Astrocyte (in vitro differentiated cells and primary cell): Measurements from ENCODE around the gene ABCC10. TPM values are rescaled to one million over a fixed set of nuclear protein-coding genes. Genes with fewer than 3 reads are reported as not detected.

Experiments
- DNase-seq: peaks from one replicate; pipeline ENCODE4 v3.0.0-alpha.2; 2010; ENCODE audit warnings: low read depth
- FAIRE-seq: peaks from 2 replicates; lab custom pipeline; 2011; peaks lifted over from hg19 to GRCh38; lab: Jason Lieb, UNC
- H2AFZ ChIP-seq: 2 replicates; pipeline ENCODE4 v1.6.0; 2012; ENCODE audit warnings: low read depth, low read length, inconsistent platforms
- H3K27ac ChIP-seq: 2 replicates; pipeline ENCODE4 v1.5.1; 2011; ENCODE audit warnings: low read depth, low read length, inconsistent platforms
- H3K27me3 ChIP-seq: 2 replicates; pipeline ENCODE4 v1.6.0; 2011; ENCODE audit warnings: low read length, inconsistent platforms; ENCODE audit not compliant: insufficient read depth
- H3K36me3 ChIP-seq: 2 replicates; pipeline ENCODE4 v1.5.1; 2011; ENCODE audit warnings: low read length, inconsistent platforms; ENCODE audit not compliant: insufficient read depth
- H3K4me1 ChIP-seq: 2 replicates; pipeline ENCODE4 v1.5.1; 2011; ENCODE audit warnings: low read length, inconsistent platforms; ENCODE audit not compliant: insufficient read depth
- H3K4me2 ChIP-seq: 2 replicates; pipeline ENCODE4 v1.6.0; 2012; ENCODE audit warnings: low read length, inconsistent platforms
- H3K4me3 ChIP-seq: 2 replicates; pipeline ENCODE4 v1.5.1; 2011; ENCODE audit warnings: low read depth, mild to moderate bottlenecking, low read length, inconsistent platforms; ENCODE audit not compliant: insufficient read depth
- H3K79me2 ChIP-seq: 2 replicates; pipeline ENCODE4 v1.6.0; 2012; ENCODE audit warnings: mild to moderate bottlenecking, low read length, inconsistent platforms; ENCODE audit not compliant: insufficient read depth
- H3K9ac ChIP-seq: 2 replicates; pipeline ENCODE4 v1.6.0; 2012; ENCODE audit warnings: mild to moderate bottlenecking, low read length, inconsistent platforms
- H3K9me3 ChIP-seq: 2 replicates; pipeline ENCODE4 v1.5.1; 2012; ENCODE audit warnings: low read depth, mild to moderate bottlenecking, low read length, inconsistent platforms; ENCODE audit not compliant: insufficient read depth
- H4K20me1 ChIP-seq: 2 replicates; pipeline ENCODE4 v1.6.0; 2012; ENCODE audit warnings: low read length, inconsistent platforms; ENCODE audit not compliant: insufficient read depth
- H3K27ac Mint-ChIP-seq: one replicate; pipeline ENCODE4 v1.8.0; 2021; ENCODE audit warnings: mild to moderate bottlenecking, mixed read lengths; ENCODE audit not compliant: unreplicated experiment
- H3K27me3 Mint-ChIP-seq: one replicate; pipeline ENCODE4 v1.8.0; 2021; ENCODE audit warnings: low read depth, mixed read lengths; ENCODE audit not compliant: unreplicated experiment
- H3K36me3 Mint-ChIP-seq: one replicate; pipeline ENCODE4 v1.8.0; 2021; ENCODE audit warnings: low read depth, mixed read lengths; ENCODE audit not compliant: unreplicated experiment
- H3K4me1 Mint-ChIP-seq: one replicate; pipeline ENCODE4 v1.8.0; 2021; ENCODE audit warnings: low read depth, mixed read lengths; ENCODE audit not compliant: unreplicated experiment
- H3K4me3 Mint-ChIP-seq: one replicate; pipeline ENCODE4 v1.8.0; 2021; ENCODE audit warnings: mild to moderate bottlenecking, moderate library complexity, mixed read lengths; ENCODE audit not compliant: unreplicated experiment
- H3K9me3 Mint-ChIP-seq: one replicate; pipeline ENCODE4 v1.8.0; 2021; ENCODE audit warnings: mild to moderate bottlenecking, mixed read lengths; ENCODE audit not compliant: unreplicated experiment
- EZH2 ChIP-seq: IDR thresholded peaks from 2 replicates; pipeline ENCODE4 v1.6.1; 2012; ENCODE audit warnings: mild to moderate bottlenecking, low read length, inconsistent platforms; ENCODE audit not compliant: insufficient read depth
- total RNA-seq: library from RNA; stranded (reverse); gene quantifications from 2 replicates; pipeline ENCODE4 v1.2.1, GENCODE V29; 2021
- TF ChIP-seq, protein P1 (sequence below): IDR thresholded peaks from 2 replicates; pipeline ENCODE4 v1.5.1; 2011; ENCODE audit warnings: low read depth, mild to moderate bottlenecking, inconsistent platforms, low read length, moderate library complexity; ENCODE audit not compliant: insufficient read depth

ABCC10 gene
- total RNA-seq, 1 donor from 2014 or later = 37.2 TPM

DNA sequence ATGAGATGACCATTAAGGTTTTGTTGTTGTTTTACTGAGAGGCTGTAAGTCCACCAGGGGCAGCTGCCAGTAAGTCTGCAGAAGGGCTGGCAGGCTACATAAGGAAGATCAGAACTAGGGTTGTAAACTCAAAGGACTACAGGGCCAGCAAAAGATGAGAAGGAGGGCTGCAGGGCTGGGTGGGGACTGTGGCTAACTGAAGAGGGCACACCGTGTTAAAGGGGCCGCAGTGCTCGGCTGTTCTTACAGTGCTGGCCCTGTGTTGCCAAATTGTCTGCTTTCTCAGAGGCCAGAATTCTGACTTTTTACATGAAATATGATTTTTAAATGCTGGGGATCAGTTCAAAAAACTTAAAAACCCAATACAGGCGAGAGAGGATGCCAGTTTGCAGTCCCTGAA lies 32.4 kb upstream of the ABCC10 start:
- peaks cover 3% of the 10 kb centered on the region for H3K4me1 ChIP-seq
- TF ChIP-seq, protein P1, sequence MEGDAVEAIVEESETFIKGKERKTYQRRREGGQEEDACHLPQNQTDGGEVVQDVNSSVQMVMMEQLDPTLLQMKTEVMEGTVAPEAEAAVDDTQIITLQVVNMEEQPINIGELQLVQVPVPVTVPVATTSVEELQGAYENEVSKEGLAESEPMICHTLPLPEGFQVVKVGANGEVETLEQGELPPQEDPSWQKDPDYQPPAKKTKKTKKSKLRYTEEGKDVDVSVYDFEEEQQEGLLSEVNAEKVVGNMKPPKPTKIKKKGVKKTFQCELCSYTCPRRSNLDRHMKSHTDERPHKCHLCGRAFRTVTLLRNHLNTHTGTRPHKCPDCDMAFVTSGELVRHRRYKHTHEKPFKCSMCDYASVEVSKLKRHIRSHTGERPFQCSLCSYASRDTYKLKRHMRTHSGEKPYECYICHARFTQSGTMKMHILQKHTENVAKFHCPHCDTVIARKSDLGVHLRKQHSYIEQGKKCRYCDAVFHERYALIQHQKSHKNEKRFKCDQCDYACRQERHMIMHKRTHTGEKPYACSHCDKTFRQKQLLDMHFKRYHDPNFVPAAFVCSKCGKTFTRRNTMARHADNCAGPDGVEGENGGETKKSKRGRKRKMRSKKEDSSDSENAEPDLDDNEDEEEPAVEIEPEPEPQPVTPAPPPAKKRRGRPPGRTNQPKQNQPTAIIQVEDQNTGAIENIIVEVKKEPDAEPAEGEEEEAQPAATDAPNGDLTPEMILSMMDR = no peak
- TF ChIP-seq EZH2 = no peak
- H3K27me3 ChIP-seq = peaks cover 3% of the 10 kb centered on the region
- no peak overlapping the region for H3K4me2 ChIP-seq
- H3K4me1 Mint-ChIP-seq = peaks cover 9% of the 10 kb centered on the region
- H3K9me3 ChIP-seq = no peaks in the 10 kb centered on the region
- H3K9me3 Mint-ChIP-seq = no peaks in the 10 kb centered on the region
- FAIRE-seq (no peak), DNase-seq (no peak)
- H3K27ac Mint-ChIP-seq = no peak overlapping the region
- H4K20me1 ChIP-seq = no peaks in the 10 kb centered on the region
- no peak overlapping the region for H2AFZ ChIP-seq
- peaks cover 25% of the 10 kb centered on the region for H3K27me3 Mint-ChIP-seq
- no peak overlapping the region for H3K9ac ChIP-seq
- no peaks in the 10 kb centered on the region for H3K36me3 Mint-ChIP-seq
- no peak overlapping the region for H3K4me3 ChIP-seq
- H3K4me3 Mint-ChIP-seq = no peak overlapping the region
- no peak overlapping the region for H3K27ac ChIP-seq
- H3K36me3 ChIP-seq = no peaks in the 10 kb centered on the region
- H3K79me2 ChIP-seq = no peaks in the 10 kb centered on the region

DNA sequence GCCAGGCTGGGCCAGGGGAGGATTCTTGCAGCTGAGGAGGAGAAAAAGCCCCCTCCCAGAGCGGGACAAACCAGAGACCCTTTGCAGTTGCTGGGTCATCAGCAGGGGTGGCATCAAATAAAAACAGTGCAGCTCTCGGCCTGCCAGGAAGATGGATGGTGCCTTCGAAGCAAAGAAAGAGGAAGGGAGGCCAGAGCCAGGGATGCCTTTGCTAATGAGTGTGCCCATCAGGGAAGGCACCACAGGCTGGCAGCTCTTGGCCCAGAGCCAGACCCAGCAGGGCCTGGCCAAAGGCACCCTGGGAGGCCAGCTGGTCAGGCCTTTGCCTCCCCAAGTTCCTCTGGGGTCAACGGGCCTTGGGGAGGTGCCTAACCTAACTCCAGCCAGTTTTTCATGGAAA lies 31.6 kb upstream of the ABCC10 start:
- H3K4me1 ChIP-seq = peaks cover 3% of the 10 kb centered on the region
- H3K36me3 ChIP-seq = no peaks in the 10 kb centered on the region
- no peak overlapping the region for H3K27ac Mint-ChIP-seq
- H3K27me3 Mint-ChIP-seq = peaks cover 27% of the 10 kb centered on the region
- no peak for DNase-seq
- no peaks in the 10 kb centered on the region for H3K36me3 Mint-ChIP-seq
- no peak for FAIRE-seq
- no peaks in the 10 kb centered on the region for H3K79me2 ChIP-seq
- H4K20me1 ChIP-seq = no peaks in the 10 kb centered on the region
- no peak overlapping the region for H3K4me3 Mint-ChIP-seq
- H3K9ac ChIP-seq = no peak overlapping the region
- no peak overlapping the region for H3K4me3 ChIP-seq
- H3K27ac ChIP-seq = no peak overlapping the region
- TF ChIP-seq, protein P1 = no peak
- TF ChIP-seq EZH2 = no peak
- no peak overlapping the region for H3K4me2 ChIP-seq
- H3K27me3 ChIP-seq = peaks cover 8% of the 10 kb centered on the region
- no peak overlapping the region for H2AFZ ChIP-seq
- peaks cover 9% of the 10 kb centered on the region for H3K4me1 Mint-ChIP-seq
- no peaks in the 10 kb centered on the region for H3K9me3 Mint-ChIP-seq
- H3K9me3 ChIP-seq = no peaks in the 10 kb centered on the region

DNA sequence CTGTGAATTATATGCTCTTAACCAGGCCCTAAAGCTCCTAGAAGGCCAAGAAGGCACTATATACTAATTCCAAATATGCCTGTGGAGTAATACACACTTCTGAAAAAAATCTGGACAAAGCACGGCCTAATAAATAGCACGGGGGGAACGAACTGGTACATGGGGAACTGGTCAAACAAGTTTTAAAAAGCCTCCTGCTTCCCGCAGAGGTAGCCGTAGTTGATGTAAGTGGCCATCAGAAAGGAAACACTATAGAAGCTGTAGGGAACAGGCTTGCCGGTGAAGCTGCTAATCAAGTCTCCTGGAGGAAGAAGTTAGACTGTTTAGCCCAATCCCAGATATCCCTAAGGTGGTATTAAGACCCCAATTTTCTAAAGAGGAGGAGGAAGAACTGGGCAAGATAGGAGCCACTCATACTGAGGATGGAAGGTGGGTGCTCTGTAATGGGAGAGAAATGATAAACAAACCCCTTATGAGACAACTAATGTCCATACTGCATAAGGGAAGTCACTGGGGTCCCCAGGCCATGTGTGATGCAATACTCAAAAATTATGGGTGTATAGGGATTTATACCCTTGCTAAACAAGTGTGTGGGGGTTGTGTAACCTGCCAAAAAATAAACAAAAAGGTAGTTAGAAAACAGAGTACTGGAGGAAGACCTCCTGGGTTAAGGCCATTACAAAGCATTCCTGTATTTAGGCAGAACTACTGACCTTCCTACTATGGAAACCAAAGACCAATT lies 30.8 kb upstream of the ABCC10 start:
- no peaks in the 10 kb centered on the region for H3K79me2 ChIP-seq
- Mint-ChIP-seq H3K4me3 (no peak overlapping the region), H3K4me1 (peaks cover 2% of the 10 kb centered on the region), H3K9me3 (no peaks in the 10 kb centered on the region), H3K27ac (no peak overlapping the region), H3K27me3 (peaks cover 26% of the 10 kb centered on the region), H3K36me3 (no peaks in the 10 kb centered on the region)
- no peaks in the 10 kb centered on the region for H3K9me3 ChIP-seq
- no peak for FAIRE-seq
- H4K20me1 ChIP-seq = no peaks in the 10 kb centered on the region
- H3K27ac ChIP-seq = no peak overlapping the region
- no peak overlapping the region for H3K4me3 ChIP-seq
- no peak overlapping the region for H3K9ac ChIP-seq
- no peaks in the 10 kb centered on the region for H3K36me3 ChIP-seq
- TF ChIP-seq EZH2 = no peak
- TF ChIP-seq, protein P1 = no peak
- no peak for DNase-seq
- H3K27me3 ChIP-seq = peaks cover 8% of the 10 kb centered on the region
- peaks cover 3% of the 10 kb centered on the region for H3K4me1 ChIP-seq
- H3K4me2 ChIP-seq = no peak overlapping the region
- no peak overlapping the region for H2AFZ ChIP-seq
